GM19025 (cell line): ENCODE data around the gene OLAH.

Experiments used
- ATAC-seq: cut with Tn5 transposase; IDR thresholded peaks from one replicate; pipeline ENCODE4 v1.9.1; 2021; ENCODE audit warnings: mild to moderate bottlenecking, low read depth, moderate library complexity; ENCODE audit not compliant: unreplicated experiment

The OLAH gene

GRCh38 chr10:15068802-15069201 is 25.1 kb downstream of the OLAH start:
- ATAC-seq = no peak

- ATAC-seq = no peak
Measured at GRCh38 chr10:15069230-15069629, 25.5 kb downstream of the OLAH start.

- no peak for ATAC-seq
Measured at GRCh38 chr10:15072358-15072757, 28.6 kb downstream of the OLAH start.

- no peak for ATAC-seq
Measured at GRCh38 chr10:15075421-15075820, 31.7 kb downstream of the OLAH start.

- ATAC-seq = no peak
Measured at GRCh38 chr10:15083674-15084501, 40.1 kb downstream of the OLAH start.

GRCh38 chr10:15084502-15084922 is 40.8 kb downstream of the OLAH start:
- ATAC-seq = no peak

GRCh38 chr10:15088428-15089261 is 44.9 kb downstream of the OLAH start, which contains the start of gene ACBD7:
Gene ACBD7, minus strand, starts transcription at chr10:15088776. Its CDS starts 48 bp downstream, at chr10:15088728.
- peak; percentile 100 for ATAC-seq

- ATAC-seq = no peak
Measured at GRCh38 chr10:15091418-15091817, 47.7 kb downstream of the OLAH start.

GRCh38 chr10:15092855-15093408 is 49.2 kb downstream of the OLAH start:
- no peak for ATAC-seq

GRCh38 chr10:15096661-15097010 is 52.9 kb downstream of the OLAH start:
- ATAC-seq = peak; percentile 2

- ATAC-seq = peak; percentile 78
Measured at GRCh38 chr10:15097011-15097812, 53.5 kb downstream of the OLAH start, which contains the start of gene RPP38. Gene RPP38, plus strand, starts transcription at chr10:15097355. Its CDS starts 5,960 bp downstream, at chr10:15103315.

- no peak for ATAC-seq
Measured at GRCh38 chr10:15099886-15100285, 56.1 kb downstream of the OLAH start.

GRCh38 chr10:15103513-15103912 is 59.8 kb downstream of the OLAH start:
- no peak for ATAC-seq

GRCh38 chr10:15106352-15107013 is 62.7 kb downstream of the OLAH start:
- no peak for ATAC-seq

- ATAC-seq = no peak
Measured at GRCh38 chr10:15112657-15113056, 68.9 kb downstream of the OLAH start.

- no peak for ATAC-seq
Measured at GRCh38 chr10:15113766-15114165, 70.0 kb downstream of the OLAH start.

- no peak for ATAC-seq
Measured at GRCh38 chr10:15116225-15116624, 72.5 kb downstream of the OLAH start.

GRCh38 chr10:15118615-15119014 is 74.9 kb downstream of the OLAH start:
- no peak for ATAC-seq

- ATAC-seq = no peak
Measured at GRCh38 chr10:15120523-15120922, 76.8 kb downstream of the OLAH start.

- ATAC-seq = no peak
Measured at GRCh38 chr10:15121707-15122106, 78.0 kb downstream of the OLAH start.
